GM12878 (cell line): ENCODE measurements around the gene EMID1. TPM values are rescaled to one million over a fixed set of nuclear protein-coding genes. Genes with fewer than 3 reads are reported as not detected.

Source experiments
- BHLHE40 ChIP-seq, 2 experiments: fragments of 450-650 bp in 1 of 2; IDR thresholded peaks; 2 replicates each; pipeline ENCODE4 v1.6.1; 2011 to 2017; ENCODE audit warnings: low read depth in 2 of 2, borderline replicate concordance in 1 of 2, improper control_type of control experiment in 1 of 2, low read length in 1 of 2, mild to moderate bottlenecking in 1 of 2
- CHD2 ChIP-seq: IDR thresholded peaks from 2 replicates; pipeline ENCODE4 v1.6.1; 2011; ENCODE audit warnings: low read depth, low read length, improper control_type of control experiment, borderline replicate concordance
- EGR1 ChIP-seq, 2 experiments: IDR thresholded peaks; 1 replicate in 1 of 2; 2 replicates in 1 of 2; pipeline ENCODE4 v1.6.1; 2011 to 2012; ENCODE audit warnings: low read depth in 2 of 2, low read length in 2 of 2, borderline replicate concordance in 1 of 2, mild to moderate bottlenecking in 1 of 2, moderate library complexity in 1 of 2
- HCFC1 ChIP-seq: fragments of 150-350 bp; IDR thresholded peaks from 2 replicates; pipeline ENCODE4 v1.6.1; 2014; ENCODE audit warnings: low read length
- HSF1 ChIP-seq: fragments of 150-350 bp; IDR thresholded peaks from 2 replicates; pipeline ENCODE4 v1.6.1; 2014; ENCODE audit warnings: mild to moderate bottlenecking, low read depth, low read length
- IKZF2 ChIP-seq, 2 experiments: fragments of 450-650 bp; IDR thresholded peaks; 2 replicates each; pipeline ENCODE4 v1.6.1; 2017; ENCODE audit warnings: mild to moderate bottlenecking in 2 of 2, moderate library complexity in 2 of 2
- MTA3 ChIP-seq: IDR thresholded peaks from 2 replicates; pipeline ENCODE4 v1.6.1; 2012; ENCODE audit warnings: low read length, inconsistent platforms, borderline replicate concordance
- NFYB ChIP-seq: IDR thresholded peaks from 2 replicates; pipeline ENCODE4 v1.6.1; 2011; ENCODE audit warnings: low read depth, mild to moderate bottlenecking, low read length, improper control_type of control experiment, moderate library complexity; ENCODE audit not compliant: insufficient read depth
- SIX5 ChIP-seq: IDR thresholded peaks from 2 replicates; pipeline ENCODE4 v1.6.1; 2011; ENCODE audit warnings: mild to moderate bottlenecking, low read depth, low read length, moderate library complexity; ENCODE audit not compliant: severe bottlenecking
- SPI1 ChIP-seq: IDR thresholded peaks from 2 replicates; pipeline ENCODE4 v1.6.1; 2011; ENCODE audit warnings: low read depth, mild to moderate bottlenecking, low read length, moderate library complexity, borderline replicate concordance; ENCODE audit not compliant: insufficient read depth
- SREBF1 ChIP-seq: IDR thresholded peaks from 2 replicates; pipeline ENCODE4 v1.6.1; 2012; ENCODE audit warnings: mild to moderate bottlenecking, low read length
- TARDBP ChIP-seq: IDR thresholded peaks from 2 replicates; pipeline ENCODE4 v1.6.1; 2016; ENCODE audit warnings: borderline replicate concordance
- TCF12 ChIP-seq: IDR thresholded peaks from 2 replicates; pipeline ENCODE4 v1.6.1; 2011; ENCODE audit warnings: low read depth, mild to moderate bottlenecking, low read length
- YY1 ChIP-seq: IDR thresholded peaks from 2 replicates; pipeline ENCODE4 v1.6.1; 2011; ENCODE audit warnings: low read depth, mild to moderate bottlenecking, low read length
- ZNF274 ChIP-seq: IDR thresholded peaks from one replicate; pipeline ENCODE4 v1.8.0; 2011; ENCODE audit not compliant: insufficient read length, insufficient read depth
- polyA plus RNA-seq, 11 experiments: library from polyadenylated mRNA; depleted of rRNA in 4 of 11; unstranded in 6 of 11; stranded (reverse) in 5 of 11; fragments of >200 nt; fragmentation: Nextera tagmentation in 4 of 11; fragmentation: Illumina TruSeq in 1 of 11; extraction: Ambion mirVana in 4 of 11; extraction: Trizol in 1 of 11; gene quantifications; 1 replicate in 1 of 11; 2 replicates in 10 of 11; pipeline versions ENCODE4 v1.2.1 to v1.2.3, GENCODE V29; 2011 to 2016; ENCODE audit warnings: inconsistent platforms in 2 of 11, missing spikeins in 2 of 11, low read depth in 1 of 11
- total RNA-seq, 4 experiments: library from RNA; depleted of rRNA in 3 of 4; stranded (reverse); fragments of >200 nt in 3 of 4; fragmentation: Illumina TruSeq in 1 of 4; extraction: Trizol in 1 of 4; gene quantifications; 2 replicates each; pipeline versions ENCODE4 v1.2.1 to v1.2.3, GENCODE V29; 2013 to 2021
- TF ChIP-seq, protein P1 (sequence below): IDR thresholded peaks from 2 replicates; pipeline ENCODE4 v1.6.1; 2011; ENCODE audit warnings: low read depth, low read length, improper control_type of control experiment, borderline replicate concordance
- TF ChIP-seq, protein P2 (sequence below): fragments of 450-650 bp; IDR thresholded peaks from 2 replicates; pipeline ENCODE4 v1.6.1; 2016; ENCODE audit warnings: mild to moderate bottlenecking, moderate library complexity, borderline replicate concordance
- TF ChIP-seq, protein P3 (sequence below): IDR thresholded peaks from 2 replicates; pipeline ENCODE4 v1.6.1; 2011; ENCODE audit warnings: mild to moderate bottlenecking, low read depth, low read length, moderate library complexity; ENCODE audit not compliant: insufficient replicate concordance
- TF ChIP-seq, protein P4 (sequence below): IDR thresholded peaks from 2 replicates; pipeline ENCODE4 v1.6.1; 2011; ENCODE audit warnings: borderline replicate concordance, low read depth, mild to moderate bottlenecking, moderate library complexity, mixed read lengths, low read length; ENCODE audit not compliant: insufficient read depth; ENCODE audit errors: extremely low read length

Gene EMID1
- total and polyA plus RNA-seq, 10 of the 15 experiments (the other 5 are each of a cell fraction or from before 2014, with no cell fraction given) = 1.2 to 60.3 (median 12.0) TPM

- TF ChIP-seq, protein P1, sequence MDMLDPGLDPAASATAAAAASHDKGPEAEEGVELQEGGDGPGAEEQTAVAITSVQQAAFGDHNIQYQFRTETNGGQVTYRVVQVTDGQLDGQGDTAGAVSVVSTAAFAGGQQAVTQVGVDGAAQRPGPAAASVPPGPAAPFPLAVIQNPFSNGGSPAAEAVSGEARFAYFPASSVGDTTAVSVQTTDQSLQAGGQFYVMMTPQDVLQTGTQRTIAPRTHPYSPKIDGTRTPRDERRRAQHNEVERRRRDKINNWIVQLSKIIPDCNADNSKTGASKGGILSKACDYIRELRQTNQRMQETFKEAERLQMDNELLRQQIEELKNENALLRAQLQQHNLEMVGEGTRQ = peak; percentile 67; the same call in 1 of the 2 replicates
- peak; percentile 33; the same call in 1 of the 2 replicates for TF ChIP-seq YY1
- TF ChIP-seq SPI1 = no peak
- no peak for TF ChIP-seq TARDBP
- TF ChIP-seq, protein P2, sequence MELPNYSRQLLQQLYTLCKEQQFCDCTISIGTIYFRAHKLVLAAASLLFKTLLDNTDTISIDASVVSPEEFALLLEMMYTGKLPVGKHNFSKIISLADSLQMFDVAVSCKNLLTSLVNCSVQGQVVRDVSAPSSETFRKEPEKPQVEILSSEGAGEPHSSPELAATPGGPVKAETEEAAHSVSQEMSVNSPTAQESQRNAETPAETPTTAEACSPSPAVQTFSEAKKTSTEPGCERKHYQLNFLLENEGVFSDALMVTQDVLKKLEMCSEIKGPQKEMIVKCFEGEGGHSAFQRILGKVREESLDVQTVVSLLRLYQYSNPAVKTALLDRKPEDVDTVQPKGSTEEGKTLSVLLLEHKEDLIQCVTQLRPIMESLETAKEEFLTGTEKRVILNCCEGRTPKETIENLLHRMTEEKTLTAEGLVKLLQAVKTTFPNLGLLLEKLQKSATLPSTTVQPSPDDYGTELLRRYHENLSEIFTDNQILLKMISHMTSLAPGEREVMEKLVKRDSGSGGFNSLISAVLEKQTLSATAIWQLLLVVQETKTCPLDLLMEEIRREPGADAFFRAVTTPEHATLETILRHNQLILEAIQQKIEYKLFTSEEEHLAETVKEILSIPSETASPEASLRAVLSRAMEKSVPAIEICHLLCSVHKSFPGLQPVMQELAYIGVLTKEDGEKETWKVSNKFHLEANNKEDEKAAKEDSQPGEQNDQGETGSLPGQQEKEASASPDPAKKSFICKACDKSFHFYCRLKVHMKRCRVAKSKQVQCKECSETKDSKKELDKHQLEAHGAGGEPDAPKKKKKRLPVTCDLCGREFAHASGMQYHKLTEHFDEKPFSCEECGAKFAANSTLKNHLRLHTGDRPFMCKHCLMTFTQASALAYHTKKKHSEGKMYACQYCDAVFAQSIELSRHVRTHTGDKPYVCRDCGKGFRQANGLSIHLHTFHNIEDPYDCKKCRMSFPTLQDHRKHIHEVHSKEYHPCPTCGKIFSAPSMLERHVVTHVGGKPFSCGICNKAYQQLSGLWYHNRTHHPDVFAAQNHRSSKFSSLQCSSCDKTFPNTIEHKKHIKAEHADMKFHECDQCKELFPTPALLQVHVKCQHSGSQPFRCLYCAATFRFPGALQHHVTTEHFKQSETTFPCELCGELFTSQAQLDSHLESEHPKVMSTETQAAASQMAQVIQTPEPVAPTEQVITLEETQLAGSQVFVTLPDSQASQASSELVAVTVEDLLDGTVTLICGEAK = no peak
- no peak for TF ChIP-seq CHD2
- no peak for TF ChIP-seq TCF12
- TF ChIP-seq SIX5 = peak; percentile 75
- TF ChIP-seq SREBF1 = no peak; the same call in 1 of the 2 replicates
- no peak for TF ChIP-seq ZNF274
- TF ChIP-seq, protein P3, sequence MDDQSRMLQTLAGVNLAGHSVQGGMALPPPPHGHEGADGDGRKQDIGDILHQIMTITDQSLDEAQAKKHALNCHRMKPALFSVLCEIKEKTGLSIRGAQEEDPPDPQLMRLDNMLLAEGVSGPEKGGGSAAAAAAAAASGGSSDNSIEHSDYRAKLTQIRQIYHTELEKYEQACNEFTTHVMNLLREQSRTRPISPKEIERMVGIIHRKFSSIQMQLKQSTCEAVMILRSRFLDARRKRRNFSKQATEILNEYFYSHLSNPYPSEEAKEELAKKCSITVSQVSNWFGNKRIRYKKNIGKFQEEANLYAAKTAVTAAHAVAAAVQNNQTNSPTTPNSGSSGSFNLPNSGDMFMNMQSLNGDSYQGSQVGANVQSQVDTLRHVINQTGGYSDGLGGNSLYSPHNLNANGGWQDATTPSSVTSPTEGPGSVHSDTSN = no peak
- TF ChIP-seq, protein P4, sequence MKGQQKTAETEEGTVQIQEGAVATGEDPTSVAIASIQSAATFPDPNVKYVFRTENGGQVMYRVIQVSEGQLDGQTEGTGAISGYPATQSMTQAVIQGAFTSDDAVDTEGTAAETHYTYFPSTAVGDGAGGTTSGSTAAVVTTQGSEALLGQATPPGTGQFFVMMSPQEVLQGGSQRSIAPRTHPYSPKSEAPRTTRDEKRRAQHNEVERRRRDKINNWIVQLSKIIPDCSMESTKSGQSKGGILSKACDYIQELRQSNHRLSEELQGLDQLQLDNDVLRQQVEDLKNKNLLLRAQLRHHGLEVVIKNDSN = peak; percentile 77
- no peak for TF ChIP-seq HSF1
- no peak for TF ChIP-seq MTA3
- peak; percentile 76 for TF ChIP-seq HCFC1
- TF ChIP-seq IKZF2 (IDR thresholded peaks at IDR 0.05) = no peak
- TF ChIP-seq BHLHE40 (IDR thresholded peaks at IDR 0.05; ENCODE audit: borderline replicate concordance in 1 of 2, low read depth in 2 of 2, low read length in 1 of 2) = no peak
- TF ChIP-seq EGR1 (IDR thresholded peaks at IDR 0.05; ENCODE audit: borderline replicate concordance in 1 of 2, low read depth in 2 of 2, low read length in 2 of 2) = no peak
- 0 out of 2 replicates have a peak, but pooled peaks have one; percentile 61 for TF ChIP-seq NFYB
Observed at GRCh38 chr22:29157759-29158535, 47.7 kb upstream of the EMID1 start (continued).
